SK-N-MC (cell line): Measurements from ENCODE around the gene STX11.

Source experiments
- DNase-seq: peaks from one replicate; pipeline ENCODE4 v3.0.0-alpha.2; 2011; ENCODE audit warnings: low read depth, low spot score
- H3K27ac ChIP-seq: fragments of 200-600 bp; sonication (generic); 2 replicates; pipeline ENCODE4 v1.5.1; 2016; ENCODE audit warnings: mixed run types
- H3K36me3 ChIP-seq: fragments of 200-600 bp; sonication (generic); 2 replicates; pipeline ENCODE4 v1.6.1; 2017; ENCODE audit warnings: antibody characterized with exemption, low read length, mixed read lengths; ENCODE audit not compliant: insufficient read depth
- H3K4me3 ChIP-seq: fragments of 200-600 bp; sonication (generic); 2 replicates; pipeline ENCODE4 v1.5.1; 2016
- H3K9ac ChIP-seq: fragments of 200-600 bp; sonication (generic); 2 replicates; pipeline ENCODE4 v1.8.0; 2017; ENCODE audit warnings: mixed run types, mixed read lengths; ENCODE audit not compliant: insufficient read length
- H3K9me3 ChIP-seq: fragments of 200-600 bp; sonication (generic); 2 replicates; pipeline ENCODE4 v1.6.1; 2017; ENCODE audit warnings: low read depth, mild to moderate bottlenecking, antibody characterized with exemption, low read length, moderate library complexity, mixed read lengths
- EZH2 ChIP-seq: fragments of 200-600 bp; sonication (generic); IDR thresholded peaks from one replicate; pipeline ENCODE4 v1.6.1; 2017; ENCODE audit warnings: antibody characterized with exemption
- FOXP2 ChIP-seq: optimal IDR thresholded peaks from 2 replicates; pipeline ENCODE3; 2011; ENCODE audit warnings: mild to moderate bottlenecking, moderate library complexity; ENCODE audit not compliant: insufficient read depth; ENCODE audit errors: extremely low read length, control extremely low read depth
- POLR2AphosphoS5 ChIP-seq: IDR thresholded peaks from 2 replicates; pipeline ENCODE4 v1.6.1; 2012; ENCODE audit warnings: mild to moderate bottlenecking, low read depth, low read length, borderline replicate concordance

The STX11 gene

GRCh38 chr6:144134737-144135136, 15.6 kb upstream of the STX11 start:
- Histone ChIP-seq H3K9me3 (no peaks in the 10 kb centered on the region), H3K36me3 (no peaks in the 10 kb centered on the region), H3K4me3 (no peak overlapping the region), H3K27ac (no peak overlapping the region), H3K9ac (no peak overlapping the region)
- DNase-seq: no peak
- no peak for TF ChIP-seq FOXP2
- no peak for TF ChIP-seq POLR2AphosphoS5

DNA sequence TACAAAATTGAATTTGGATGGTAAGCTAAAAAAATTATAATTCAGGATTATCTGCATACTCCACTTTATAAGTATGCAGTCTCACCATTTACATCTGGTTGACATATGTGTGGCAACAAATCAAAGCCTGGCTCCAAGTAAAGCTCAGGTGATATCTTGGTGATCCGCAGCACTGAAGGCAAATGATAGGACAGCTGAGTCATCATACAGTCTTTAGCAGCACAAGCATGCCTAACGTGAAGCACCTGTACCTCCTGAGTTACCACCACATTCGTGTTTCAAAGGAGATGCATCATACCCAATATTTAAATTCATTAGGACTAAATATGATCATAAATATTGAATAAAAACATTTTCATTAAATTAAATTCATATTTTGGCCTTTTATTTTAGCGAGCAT, 11.8 kb upstream of the STX11 start:
- TF ChIP-seq FOXP2 (no peak), POLR2AphosphoS5 (no peak), EZH2 (no peak)
- H3K9ac ChIP-seq: no peak overlapping the region
- DNase-seq: no peak
- H3K27ac ChIP-seq: no peak overlapping the region
- H3K9me3 ChIP-seq: no peaks in the 10 kb centered on the region
- no peaks in the 10 kb centered on the region for H3K36me3 ChIP-seq
- no peak overlapping the region for H3K4me3 ChIP-seq

- no peak overlapping the region for H3K4me3 ChIP-seq
- H3K36me3 ChIP-seq: no peaks in the 10 kb centered on the region
- H3K9me3 ChIP-seq: no peaks in the 10 kb centered on the region
- no peak overlapping the region for H3K27ac ChIP-seq
- no peak overlapping the region for H3K9ac ChIP-seq
- no peak for DNase-seq
- TF ChIP-seq FOXP2 (no peak), EZH2 (no peak), POLR2AphosphoS5 (no peak)
Observed at GRCh38 chr6:144139817-144140216, 10.5 kb upstream of the STX11 start.

DNA sequence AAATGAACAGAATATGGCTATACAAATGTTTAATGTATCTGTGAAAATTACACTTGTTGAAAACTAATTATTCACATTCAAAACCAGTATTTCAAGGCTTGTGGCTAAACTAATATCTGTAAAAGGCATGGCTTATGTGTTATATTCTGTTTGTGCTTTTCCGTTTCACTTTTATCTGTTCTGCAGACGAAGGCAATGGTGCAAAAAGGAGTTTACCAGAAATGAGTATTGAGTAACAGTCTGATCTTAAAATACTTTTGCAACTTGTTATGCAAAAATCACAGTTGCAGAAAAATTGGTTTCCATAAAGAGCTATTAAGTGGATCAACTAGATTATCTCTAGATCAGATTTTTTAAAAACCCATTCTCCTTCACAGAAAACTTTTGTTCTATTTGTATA, 9.4 kb upstream of the STX11 start:
- TF ChIP-seq POLR2AphosphoS5 (no peak), EZH2 (no peak), FOXP2 (no peak)
- H3K36me3 ChIP-seq: no peaks in the 10 kb centered on the region
- H3K9ac ChIP-seq: no peak overlapping the region
- H3K27ac ChIP-seq: no peak overlapping the region
- no peak overlapping the region for H3K4me3 ChIP-seq
- no peaks in the 10 kb centered on the region for H3K9me3 ChIP-seq
- no peak for DNase-seq

- Histone ChIP-seq H3K4me3 (no peak overlapping the region), H3K9me3 (no peaks in the 10 kb centered on the region), H3K9ac (no peak overlapping the region), H3K27ac (no peak overlapping the region), H3K36me3 (no peaks in the 10 kb centered on the region)
- DNase-seq: no peak
- TF ChIP-seq FOXP2 (no peak), POLR2AphosphoS5 (no peak), EZH2 (no peak)
Observed at GRCh38 chr6:144141470-144141869, 8.8 kb upstream of the STX11 start.

- Histone ChIP-seq H3K9me3 (no peaks in the 10 kb centered on the region), H3K9ac (no peak overlapping the region), H3K27ac (no peak overlapping the region), H3K4me3 (no peak overlapping the region), H3K36me3 (no peaks in the 10 kb centered on the region)
- TF ChIP-seq EZH2 (no peak), FOXP2 (no peak), POLR2AphosphoS5 (no peak)
- no peak for DNase-seq
Observed at GRCh38 chr6:144143106-144143505, 7.2 kb upstream of the STX11 start.

GRCh38 chr6:144143878-144144277, 6.4 kb upstream of the STX11 start:
- DNase-seq: no peak
- no peaks in the 10 kb centered on the region for H3K9me3 ChIP-seq
- H3K36me3 ChIP-seq: no peaks in the 10 kb centered on the region
- H3K27ac ChIP-seq: no peak overlapping the region
- H3K4me3 ChIP-seq: no peak overlapping the region
- TF ChIP-seq FOXP2 (no peak), POLR2AphosphoS5 (no peak), EZH2 (no peak)
- H3K9ac ChIP-seq: no peak overlapping the region

DNA sequence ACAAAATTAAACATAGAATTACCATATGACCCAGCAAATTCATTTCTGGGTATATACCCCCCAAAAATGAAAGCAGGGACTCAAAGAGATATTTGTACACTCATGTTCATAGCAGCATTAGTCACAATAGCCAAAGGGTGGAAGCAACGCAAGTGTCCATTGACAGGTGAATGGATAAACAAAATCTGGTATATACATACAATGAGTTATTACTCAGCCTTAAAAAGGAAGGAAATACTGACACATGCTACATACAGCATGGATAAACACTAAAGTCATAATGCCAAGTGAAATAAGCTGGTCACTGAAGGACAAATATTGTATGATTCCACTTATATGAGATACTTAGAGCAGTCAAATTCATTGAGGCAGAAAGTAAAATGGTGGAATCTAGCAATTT, 5.3 kb upstream of the STX11 start:
- Histone ChIP-seq H3K4me3 (no peak overlapping the region), H3K9me3 (no peaks in the 10 kb centered on the region), H3K27ac (no peak overlapping the region), H3K9ac (no peak overlapping the region), H3K36me3 (no peaks in the 10 kb centered on the region)
- no peak for DNase-seq
- TF ChIP-seq EZH2 (no peak), FOXP2 (no peak), POLR2AphosphoS5 (no peak)

- no peak overlapping the region for H3K4me3 ChIP-seq
- no peaks in the 10 kb centered on the region for H3K36me3 ChIP-seq
- no peaks in the 10 kb centered on the region for H3K9me3 ChIP-seq
- no peak overlapping the region for H3K9ac ChIP-seq
- no peak overlapping the region for H3K27ac ChIP-seq
- DNase-seq: no peak
- TF ChIP-seq FOXP2 (no peak), POLR2AphosphoS5 (no peak), EZH2 (no peak)
Observed at GRCh38 chr6:144145541-144145940, 4.8 kb upstream of the STX11 start.
